ENCODE data around the gene TMEM151B.

- TF ChIP-seq POLR2AphosphoS5 (IDR thresholded peaks at IDR 0.05; ENCODE audit: borderline replicate concordance, low read depth, low read length) (peak; percentile 57), EZH2 (IDR thresholded peaks at IDR 0.05) (no peak), FOXP2 (optimal IDR thresholded peaks at IDR 0.05; ENCODE audit: control extremely low read depth, extremely low read length, insufficient read depth) (no peak)
Measured at GRCh38 chr6:44237813-44238433, 32.3 kb upstream of the TMEM151B start.

Measured in SK-N-MC (cell line).